ENCODE measurements around the gene LSS.

DNA sequence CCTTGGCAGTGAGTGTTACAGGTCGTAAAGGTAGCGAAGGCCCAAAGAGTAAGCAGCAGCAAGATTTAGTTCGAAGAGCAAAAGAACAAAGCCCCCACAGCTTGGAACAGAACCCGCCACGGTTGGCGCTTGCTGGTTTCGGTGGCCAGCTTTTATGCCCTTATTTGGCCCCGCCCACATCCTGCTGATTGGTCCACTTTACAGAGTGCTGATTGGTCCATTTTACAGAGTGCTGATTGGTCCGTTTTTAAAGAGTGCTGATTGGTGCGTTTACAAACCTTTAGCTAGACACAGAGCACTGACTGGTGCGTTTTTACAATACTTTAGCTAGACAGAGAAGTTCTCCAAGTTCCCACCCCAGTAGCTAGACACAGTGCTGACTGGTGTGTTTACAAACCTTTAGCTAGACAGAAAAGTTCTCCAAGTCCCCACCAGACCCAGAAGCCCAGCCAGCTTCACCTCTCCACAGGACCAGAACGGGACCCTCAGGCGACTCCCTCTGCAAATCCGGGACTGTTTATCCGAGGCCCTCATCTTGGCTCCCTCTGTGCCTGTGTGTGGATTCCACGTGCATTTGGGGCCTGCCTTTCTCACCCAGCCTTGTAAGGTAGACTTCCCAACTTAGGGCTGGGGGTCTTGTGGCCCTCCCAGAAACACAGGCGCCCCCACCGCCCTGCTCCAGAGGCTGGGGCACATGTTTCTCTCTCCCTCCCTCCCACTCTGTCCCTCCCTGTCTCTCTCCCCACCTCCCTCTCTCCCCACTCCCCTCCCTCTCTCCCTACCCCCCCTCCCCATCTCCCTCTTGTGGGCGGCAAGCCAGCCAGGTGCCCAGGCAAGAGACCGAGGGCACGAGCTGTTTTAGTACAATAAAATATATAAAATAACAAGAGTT, 85.7 kb downstream of the LSS start:
- TF ChIP-seq EZH2phosphoT487 (IDR thresholded peaks at IDR 0.05; ENCODE audit: borderline replicate concordance) (no peak), CTCF (conservative IDR thresholded peaks at IDR 0.05; ENCODE audit: low read length) (no peak)
